Type B pancreatic cell (in vitro differentiated cells): Measurements from ENCODE around the gene HGD. TPM values are rescaled to one million over a fixed set of nuclear protein-coding genes. Genes with fewer than 3 reads are reported as not detected.
"Not testable (repeated sequence)": the region's sequence is repeated elsewhere in the genome, so short reads cannot be mapped to it uniquely, and the experiment has no call there.

Experiments
- DNase-seq: peaks from one replicate; pipeline ENCODE4 v3.0.0; 2021; ENCODE audit warnings: mixed read lengths; ENCODE audit not compliant: unreplicated experiment; ENCODE audit errors: extremely low spot score
- H3K27ac Mint-ChIP-seq: 2 replicates; pipeline ENCODE4 v1.8.0; 2021; ENCODE audit warnings: mild to moderate bottlenecking, mixed read lengths
- H3K27me3 Mint-ChIP-seq: 2 replicates; pipeline ENCODE4 v1.8.0; 2021; ENCODE audit warnings: mixed read lengths
- H3K36me3 Mint-ChIP-seq: 2 replicates; pipeline ENCODE4 v1.8.0; 2021; ENCODE audit warnings: mixed read lengths
- H3K4me1 Mint-ChIP-seq: one replicate; pipeline ENCODE4 v1.8.0; 2021; ENCODE audit warnings: mixed read lengths; ENCODE audit not compliant: unreplicated experiment
- H3K4me3 Mint-ChIP-seq: 2 replicates; pipeline ENCODE4 v1.8.0; 2021; ENCODE audit warnings: mild to moderate bottlenecking, mixed read lengths
- H3K9me3 Mint-ChIP-seq: 2 replicates; pipeline ENCODE4 v1.8.0; 2021; ENCODE audit warnings: mixed read lengths
- long read RNA-seq: library from polyadenylated mRNA; unstranded; transcript quantifications from one replicate; pipeline ENCODE4 v2.0.0, GENCODE V29; 2020
- total RNA-seq: library from RNA; stranded (reverse); gene quantifications from 2 replicates; pipeline ENCODE4 v1.2.1, GENCODE V29; 2021; ENCODE audit warnings: low replicate concordance
- TF ChIP-seq, protein P1 (sequence below): fragments of 200-600 bp; sonication (generic); conservative IDR thresholded peaks from 2 replicates; pipeline ENCODE4 v1.5.0; 2021; ENCODE audit warnings: antibody characterized with exemption, mild to moderate bottlenecking

The HGD gene
- total RNA-seq: 10.4 and 14.0 TPM in 2 replicates
- long read RNA-seq, transcript HGD-201 (14 exons, 2,005 nt): major isoform, 84 of 117 reads
- long read RNA-seq, partial matches to known transcripts: 2 of 117 reads
- long read RNA-seq, other reads (novel, unspliced or antisense): 29 of 117 reads

DNA sequence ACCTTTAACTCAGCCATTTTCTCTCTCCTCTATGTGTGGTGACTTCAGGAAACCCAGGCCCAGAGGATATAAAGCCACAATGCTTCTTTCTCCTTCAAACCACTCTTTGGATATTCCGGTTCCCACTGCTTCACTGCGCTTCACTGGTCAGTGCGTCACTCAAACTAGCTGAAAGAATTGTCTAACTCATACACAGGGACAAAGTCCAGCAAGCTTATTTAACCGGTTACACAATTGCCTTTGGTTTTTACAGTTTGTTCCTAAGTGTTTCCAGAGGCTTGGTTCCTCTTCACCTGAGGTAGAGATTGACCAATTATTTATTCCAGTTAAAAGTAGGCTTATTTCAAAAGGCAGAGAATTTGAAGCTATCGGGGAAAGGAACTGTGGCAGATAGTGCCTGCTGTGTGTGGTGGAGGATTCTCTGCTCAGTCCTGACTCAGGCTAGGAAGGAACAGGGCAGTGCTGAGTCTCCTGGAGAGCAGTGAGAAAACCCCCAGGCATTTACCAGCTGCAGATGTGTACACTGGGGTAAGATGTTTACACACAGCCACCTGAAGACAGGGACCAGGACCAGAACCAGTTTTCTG lies at the start of gene HGD:
HGD (minus strand) TSS at position 145 of the 587 bp plus-strand sequence; CDS start at position 17, 128 bp downstream.
- DNase-seq: no peak
- H3K4me1 Mint-ChIP-seq: peaks cover 9% of the 10 kb centered on the region
- TF ChIP-seq, protein P1, sequence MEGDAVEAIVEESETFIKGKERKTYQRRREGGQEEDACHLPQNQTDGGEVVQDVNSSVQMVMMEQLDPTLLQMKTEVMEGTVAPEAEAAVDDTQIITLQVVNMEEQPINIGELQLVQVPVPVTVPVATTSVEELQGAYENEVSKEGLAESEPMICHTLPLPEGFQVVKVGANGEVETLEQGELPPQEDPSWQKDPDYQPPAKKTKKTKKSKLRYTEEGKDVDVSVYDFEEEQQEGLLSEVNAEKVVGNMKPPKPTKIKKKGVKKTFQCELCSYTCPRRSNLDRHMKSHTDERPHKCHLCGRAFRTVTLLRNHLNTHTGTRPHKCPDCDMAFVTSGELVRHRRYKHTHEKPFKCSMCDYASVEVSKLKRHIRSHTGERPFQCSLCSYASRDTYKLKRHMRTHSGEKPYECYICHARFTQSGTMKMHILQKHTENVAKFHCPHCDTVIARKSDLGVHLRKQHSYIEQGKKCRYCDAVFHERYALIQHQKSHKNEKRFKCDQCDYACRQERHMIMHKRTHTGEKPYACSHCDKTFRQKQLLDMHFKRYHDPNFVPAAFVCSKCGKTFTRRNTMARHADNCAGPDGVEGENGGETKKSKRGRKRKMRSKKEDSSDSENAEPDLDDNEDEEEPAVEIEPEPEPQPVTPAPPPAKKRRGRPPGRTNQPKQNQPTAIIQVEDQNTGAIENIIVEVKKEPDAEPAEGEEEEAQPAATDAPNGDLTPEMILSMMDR: no peak
- peaks cover 6% of the 10 kb centered on the region for H3K9me3 Mint-ChIP-seq
- H3K27me3 Mint-ChIP-seq: no peaks in the 10 kb centered on the region
- H3K36me3 Mint-ChIP-seq: peaks cover 5% of the 10 kb centered on the region
- peak within 1 kb of the TSS; percentile 74 for H3K27ac Mint-ChIP-seq
- peak within 1 kb of the TSS; percentile 72 for H3K4me3 Mint-ChIP-seq

DNA sequence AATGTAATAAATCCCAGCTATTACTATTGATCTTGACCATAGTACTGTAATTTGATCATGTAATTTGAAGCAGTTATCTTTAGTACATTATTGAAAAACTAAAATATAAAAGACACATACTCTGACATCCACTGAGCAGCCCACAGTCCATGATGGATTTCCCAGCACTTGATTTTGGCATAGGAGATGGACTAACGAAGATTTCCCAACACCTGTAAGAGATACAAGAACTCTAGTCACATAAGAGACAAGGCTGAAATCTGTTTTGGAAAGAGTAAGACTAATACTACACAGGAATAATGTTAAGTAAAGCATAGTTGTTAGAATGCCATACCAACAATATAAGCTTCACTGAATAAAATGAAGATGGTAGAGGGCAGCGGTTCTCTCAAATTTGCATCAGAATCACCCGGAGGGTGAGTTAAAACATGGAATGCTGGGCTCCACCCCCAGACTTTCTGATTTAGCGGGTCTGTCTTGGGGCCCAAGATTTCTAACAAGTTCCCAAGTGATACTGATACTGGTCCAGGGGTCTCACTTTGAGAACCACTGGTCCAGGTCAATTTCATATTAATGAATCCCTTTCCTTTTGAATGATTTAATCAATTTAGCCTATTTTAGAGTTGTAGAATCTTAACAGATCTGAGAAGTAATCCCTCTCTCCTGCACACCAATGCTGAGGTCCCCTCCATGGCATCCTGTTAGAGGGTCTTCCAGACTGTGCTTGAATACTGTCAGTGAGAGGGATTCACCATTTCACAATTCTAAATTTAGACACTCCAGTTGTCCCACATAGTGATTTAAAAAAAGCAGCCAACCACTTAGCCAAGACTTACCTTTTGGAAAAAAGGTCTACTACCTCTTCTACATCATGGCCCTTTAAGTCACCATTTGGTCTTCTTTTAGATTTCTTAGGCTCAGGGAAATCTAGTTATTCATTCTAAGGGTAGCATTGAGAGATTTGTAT lies 48.8 kb upstream of the HGD start:
- Mint-ChIP-seq H3K36me3 (peaks cover 3% of the 10 kb centered on the region), H3K4me3 (no peak overlapping the region), H3K27ac (no peak overlapping the region), H3K9me3 (no peaks in the 10 kb centered on the region), H3K4me1 (no peaks in the 10 kb centered on the region), H3K27me3 (no peaks in the 10 kb centered on the region)
- no peak for DNase-seq
- TF ChIP-seq, protein P1: no peak

GRCh38 chr3:120726791-120727190 lies 44.8 kb upstream of the HGD start:
- H3K36me3 Mint-ChIP-seq: no peaks in the 10 kb centered on the region
- H3K4me3 Mint-ChIP-seq: no peak overlapping the region
- TF ChIP-seq, protein P1: no peak
- H3K27me3 Mint-ChIP-seq: no peaks in the 10 kb centered on the region
- DNase-seq: no peak
- no peaks in the 10 kb centered on the region for H3K9me3 Mint-ChIP-seq
- no peaks in the 10 kb centered on the region for H3K4me1 Mint-ChIP-seq
- no peak overlapping the region for H3K27ac Mint-ChIP-seq

DNA sequence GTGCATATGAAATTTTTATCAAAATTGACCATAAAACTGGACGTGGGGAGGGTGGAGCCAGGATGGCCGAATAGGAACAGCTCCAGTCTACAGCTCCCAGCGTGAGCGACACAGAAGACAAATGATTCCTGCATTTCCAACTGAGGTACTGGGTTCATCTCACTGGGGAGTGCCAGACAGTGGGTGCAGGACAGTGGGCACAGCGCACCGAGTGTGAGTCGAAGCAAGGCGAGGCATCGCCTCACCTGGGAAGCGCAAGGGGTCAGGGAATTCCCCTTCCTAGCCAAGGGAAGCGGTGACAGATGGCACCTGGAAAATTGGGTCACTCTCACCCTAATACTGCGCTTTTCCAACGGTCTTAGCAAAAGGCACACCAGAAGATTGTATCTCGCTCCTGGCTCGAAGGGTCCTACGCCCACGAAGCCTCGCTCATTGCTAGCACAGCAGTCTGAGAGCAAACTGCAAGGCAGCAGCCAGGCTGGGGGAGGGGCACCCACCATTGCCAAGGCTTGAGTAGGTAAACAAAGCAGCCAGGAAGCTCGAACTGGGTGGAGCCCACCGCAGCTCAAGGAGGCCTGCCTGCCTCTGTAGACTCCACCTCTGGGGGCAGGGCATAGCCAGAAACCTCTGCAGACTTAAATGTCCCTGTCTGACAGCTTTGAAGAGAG lies 37.3 kb upstream of the HGD start:
- H3K27me3 Mint-ChIP-seq, H3K4me1 Mint-ChIP-seq, H3K36me3 Mint-ChIP-seq, H3K9me3 Mint-ChIP-seq, DNase-seq: not testable (repeated sequence)
- peak overlapping the region; percentile 26 for H3K27ac Mint-ChIP-seq
- H3K4me3 Mint-ChIP-seq: peak overlapping the region; percentile 79

DNA sequence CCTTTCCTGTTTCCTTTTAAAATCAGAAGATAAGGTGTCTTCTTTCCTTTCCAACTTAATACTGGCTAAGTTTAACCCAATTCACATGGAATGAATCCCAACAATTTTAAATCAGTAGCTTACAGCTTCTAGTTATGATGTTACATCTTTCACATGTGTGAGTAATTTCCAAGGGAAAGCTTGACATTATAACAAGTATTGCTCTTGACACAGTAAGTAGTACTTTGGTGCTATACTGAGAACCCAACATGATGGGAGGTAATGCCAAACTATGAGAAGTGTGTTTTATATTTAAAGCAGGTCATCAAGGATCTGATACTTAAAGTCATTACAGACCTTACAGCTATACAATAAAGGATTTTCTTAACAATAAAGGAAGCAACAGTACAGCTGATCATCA lies 31.2 kb upstream of the HGD start:
- no peak for DNase-seq
- H3K4me3 Mint-ChIP-seq: no peak overlapping the region
- TF ChIP-seq, protein P1: no peak
- H3K4me1 Mint-ChIP-seq: no peaks in the 10 kb centered on the region
- H3K9me3 Mint-ChIP-seq: no peaks in the 10 kb centered on the region
- no peak overlapping the region for H3K27ac Mint-ChIP-seq
- H3K27me3 Mint-ChIP-seq: no peaks in the 10 kb centered on the region
- no peaks in the 10 kb centered on the region for H3K36me3 Mint-ChIP-seq
